GM21529 (cell line): ENCODE data around the gene MRFAP1L1.

Experiments used
- ATAC-seq: cut with Tn5 transposase; IDR thresholded peaks from one replicate; pipeline ENCODE4 v1.9.1; 2021; ENCODE audit not compliant: unreplicated experiment

Gene MRFAP1L1

GRCh38 chr4:6716958-6717655 lies 7.4 kb upstream of the MRFAP1L1 start:
- no peak for ATAC-seq

GRCh38 chr4:6716018-6716911 lies 6.6 kb upstream of the MRFAP1L1 start, which contains the start of gene BLOC1S4:
BLOC1S4 (plus strand) TSS chr4:6716174; CDS start chr4:6716210, 36 bp downstream.
- peak; percentile 78 for ATAC-seq

- no peak for ATAC-seq
These were observed 6.0 kb upstream of the MRFAP1L1 start for GRCh38 chr4:6715704-6716017.

GRCh38 chr4:6714954-6715353 lies 5.3 kb upstream of the MRFAP1L1 start:
- ATAC-seq = no peak

GRCh38 chr4:6710996-6711395 lies 1.3 kb upstream of the MRFAP1L1 start:
- ATAC-seq = no peak

- ATAC-seq = peak; percentile 11
These were observed 617 bp upstream of the MRFAP1L1 start for GRCh38 chr4:6710282-6710681.

GRCh38 chr4:6706173-6706572 lies 3.5 kb downstream of the MRFAP1L1 start:
- ATAC-seq = no peak

- no peak for ATAC-seq
These were observed 4.0 kb downstream of the MRFAP1L1 start for GRCh38 chr4:6705646-6706045.

GRCh38 chr4:6703786-6704185 lies 5.9 kb downstream of the MRFAP1L1 start:
- ATAC-seq = no peak

- ATAC-seq = no peak
These were observed 6.9 kb downstream of the MRFAP1L1 start for GRCh38 chr4:6702761-6703160.

- no peak for ATAC-seq
These were observed 8.3 kb downstream of the MRFAP1L1 start for GRCh38 chr4:6701371-6701770.

GRCh38 chr4:6699903-6700302 lies 9.8 kb downstream of the MRFAP1L1 start:
- no peak for ATAC-seq

- no peak for ATAC-seq
These were observed 10.3 kb downstream of the MRFAP1L1 start for GRCh38 chr4:6699388-6699787.

- ATAC-seq = no peak
These were observed 12.5 kb downstream of the MRFAP1L1 start for GRCh38 chr4:6697131-6697530.

- ATAC-seq = no peak
These were observed 13.1 kb downstream of the MRFAP1L1 start for GRCh38 chr4:6696611-6697010.

GRCh38 chr4:6695660-6696610 lies 13.7 kb downstream of the MRFAP1L1 start:
- no peak for ATAC-seq

GRCh38 chr4:6694177-6694901 lies 15.3 kb downstream of the MRFAP1L1 start:
- ATAC-seq = no peak

GRCh38 chr4:6693231-6694176 lies 16.2 kb downstream of the MRFAP1L1 start, which contains the start of gene S100P:
S100P (plus strand) TSS chr4:6693878; CDS start chr4:6693933, 55 bp downstream.
- ATAC-seq = no peak

GRCh38 chr4:6692806-6693205 lies 16.9 kb downstream of the MRFAP1L1 start:
- no peak for ATAC-seq
